LNCaP clone FGC (cell line): Measurements from ENCODE around the gene MAP4.

Experiments used
- DNase-seq: peaks from one replicate; pipeline ENCODE4 v3.0.0-alpha.2; 2011; ENCODE audit warnings: low read depth
- H3K4me3 ChIP-seq: 2 replicates; pipeline ENCODE4 v1.5.1; 2011; ENCODE audit warnings: mild to moderate bottlenecking, low read depth, low read length, control low read depth
- CTCF ChIP-seq: IDR thresholded peaks from 2 replicates; pipeline ENCODE4 v1.5.1; 2012; ENCODE audit warnings: mild to moderate bottlenecking; ENCODE audit not compliant: control insufficient read depth, insufficient read depth; ENCODE audit errors: extremely low read depth

The MAP4 gene

GRCh38 chr3:47854267-47854666, 161.9 kb downstream of the MAP4 start:
- no peak for DNase-seq

GRCh38 chr3:47852604-47853602, 163.3 kb downstream of the MAP4 start:
- 0 out of 2 replicates have a peak, but pooled peaks have one; percentile 5 for TF ChIP-seq CTCF
- DNase-seq = no peak
- H3K4me3 ChIP-seq = no peak overlapping the region

More at GRCh38 chr3:47854267-47854666, 161.9 kb downstream of the MAP4 start:
- H3K4me3 ChIP-seq = no peak overlapping the region
- TF ChIP-seq CTCF = no peak

DNA sequence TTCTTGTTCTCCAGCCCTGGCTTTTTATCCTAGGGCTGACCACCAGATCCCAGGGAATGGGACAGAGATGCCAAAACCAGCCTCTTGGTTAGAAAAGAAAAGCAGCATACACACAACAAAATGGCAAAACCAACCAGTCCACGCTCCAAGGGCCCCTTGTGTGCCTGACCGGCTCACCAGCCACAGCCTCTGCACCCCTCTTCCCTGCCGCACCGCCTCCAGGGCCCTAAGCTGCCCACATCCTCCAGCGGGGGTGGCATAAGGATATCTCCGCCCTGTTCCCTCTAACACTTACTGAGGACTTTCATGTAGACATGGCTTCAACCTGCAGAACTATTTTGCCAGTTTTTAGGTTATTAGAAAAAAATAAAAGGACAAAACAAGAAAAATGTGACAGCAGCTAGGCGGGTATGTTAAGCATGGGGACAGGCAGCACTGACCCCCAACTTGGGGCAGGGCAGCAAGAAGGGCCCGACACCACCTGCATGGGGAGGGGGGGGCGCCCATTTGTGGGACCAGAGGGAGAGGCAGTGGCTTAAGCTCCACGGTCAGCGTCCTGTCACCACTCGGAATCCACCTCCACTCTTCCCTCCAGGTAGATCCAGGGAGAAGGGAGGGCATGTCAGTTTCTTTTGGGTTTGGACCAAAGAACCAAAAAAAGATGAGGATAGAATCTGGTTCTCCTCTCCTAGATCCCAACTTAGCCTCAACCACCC, 164.2 kb downstream of the MAP4 start:
- H3K4me3 ChIP-seq = no peak overlapping the region
- no peak for TF ChIP-seq CTCF

DNA sequence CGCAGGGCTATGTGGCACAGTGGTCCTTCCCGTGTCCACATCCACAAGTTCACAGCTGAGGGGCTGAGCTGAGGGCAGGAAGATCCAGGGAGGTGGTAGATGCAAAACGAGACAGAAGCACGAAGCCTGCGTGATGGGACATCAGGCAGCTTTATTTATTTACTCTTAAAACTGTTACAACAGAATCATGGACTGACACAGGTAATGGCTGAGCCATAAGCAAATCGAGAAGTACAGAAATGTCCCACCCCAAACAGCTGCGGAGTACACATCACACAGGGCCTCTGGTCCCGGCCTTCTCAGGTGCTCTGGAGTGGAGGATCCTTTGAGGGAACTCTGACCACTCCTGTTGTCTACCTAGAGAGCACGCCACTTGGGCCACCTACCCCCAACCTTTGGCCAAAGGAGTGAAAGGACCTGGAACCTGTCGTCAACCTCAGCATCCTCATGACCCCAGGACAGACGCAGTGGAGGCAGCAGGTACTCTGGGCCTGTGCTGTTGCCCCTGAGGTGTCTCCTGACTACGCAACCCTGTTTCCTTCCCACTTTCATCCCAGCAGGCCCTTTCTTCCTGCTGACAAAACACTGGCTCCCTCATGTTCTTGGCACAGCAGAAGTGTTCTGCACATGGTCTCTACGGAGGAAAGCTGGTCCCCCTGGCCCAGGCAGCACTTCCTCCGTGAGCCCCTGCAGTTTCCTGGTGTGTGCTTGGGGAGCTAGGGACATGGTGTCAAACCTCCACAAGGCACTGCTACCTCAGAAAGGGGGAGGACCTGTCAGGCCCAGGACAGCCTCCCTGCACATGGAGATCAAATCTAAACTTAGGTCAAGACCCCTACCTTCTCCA, 165.4 kb downstream of the MAP4 start:
- no peak for TF ChIP-seq CTCF
- DNase-seq = no peak
- H3K4me3 ChIP-seq = no peak overlapping the region

More for the DNA sequence above, 164.2 kb downstream of the MAP4 start:
- DNase-seq = no peak

GRCh38 chr3:47849699-47850563, 166.3 kb downstream of the MAP4 start:
- H3K4me3 ChIP-seq = no peak overlapping the region
- TF ChIP-seq CTCF = peak; percentile 46
- no peak for DNase-seq
